HFF-Myc (cell line): ENCODE results near the gene CHRNA7.

Source experiments
- DNase-seq: peaks from one replicate; pipeline ENCODE4 v3.0.0-alpha.2; 2011; ENCODE audit warnings: low read depth; ENCODE audit errors: extremely low read depth
- H3K4me3 ChIP-seq: replicated peaks from 2 replicates; pipeline ENCODE4 v1.5.1; 2011; ENCODE audit warnings: low read depth, mild to moderate bottlenecking, control low read depth, low read length
- TF ChIP-seq, protein P1 (sequence below): IDR thresholded peaks from 2 replicates; pipeline ENCODE4 v1.5.1; 2012; ENCODE audit warnings: mild to moderate bottlenecking, low read depth, low read length, control low read depth; ENCODE audit errors: missing control alignments

Gene CHRNA7

DNA sequence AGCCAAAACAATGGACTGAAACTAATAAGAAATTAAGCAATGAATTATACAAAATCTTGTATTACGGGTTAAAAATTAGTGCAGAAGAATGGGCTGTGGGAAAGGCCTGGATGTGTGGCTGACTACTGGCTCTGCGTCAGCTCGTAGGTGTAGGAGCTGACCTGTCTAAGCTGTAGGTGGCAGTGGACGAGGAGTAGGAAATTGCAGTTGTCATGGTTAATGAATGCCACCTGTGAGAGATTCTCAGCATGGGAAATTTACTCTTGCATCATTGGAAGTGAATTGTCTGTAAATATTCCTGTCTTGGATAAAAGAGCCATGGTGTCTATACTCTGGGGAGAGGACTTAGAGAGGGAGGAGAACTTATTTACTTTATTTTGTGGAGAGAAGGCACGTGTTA lies 23.4 kb downstream of the CHRNA7 start:
- DNase-seq = no peak
- no peak overlapping the region for H3K4me3 ChIP-seq
- TF ChIP-seq, protein P1, sequence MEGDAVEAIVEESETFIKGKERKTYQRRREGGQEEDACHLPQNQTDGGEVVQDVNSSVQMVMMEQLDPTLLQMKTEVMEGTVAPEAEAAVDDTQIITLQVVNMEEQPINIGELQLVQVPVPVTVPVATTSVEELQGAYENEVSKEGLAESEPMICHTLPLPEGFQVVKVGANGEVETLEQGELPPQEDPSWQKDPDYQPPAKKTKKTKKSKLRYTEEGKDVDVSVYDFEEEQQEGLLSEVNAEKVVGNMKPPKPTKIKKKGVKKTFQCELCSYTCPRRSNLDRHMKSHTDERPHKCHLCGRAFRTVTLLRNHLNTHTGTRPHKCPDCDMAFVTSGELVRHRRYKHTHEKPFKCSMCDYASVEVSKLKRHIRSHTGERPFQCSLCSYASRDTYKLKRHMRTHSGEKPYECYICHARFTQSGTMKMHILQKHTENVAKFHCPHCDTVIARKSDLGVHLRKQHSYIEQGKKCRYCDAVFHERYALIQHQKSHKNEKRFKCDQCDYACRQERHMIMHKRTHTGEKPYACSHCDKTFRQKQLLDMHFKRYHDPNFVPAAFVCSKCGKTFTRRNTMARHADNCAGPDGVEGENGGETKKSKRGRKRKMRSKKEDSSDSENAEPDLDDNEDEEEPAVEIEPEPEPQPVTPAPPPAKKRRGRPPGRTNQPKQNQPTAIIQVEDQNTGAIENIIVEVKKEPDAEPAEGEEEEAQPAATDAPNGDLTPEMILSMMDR = no peak

DNA sequence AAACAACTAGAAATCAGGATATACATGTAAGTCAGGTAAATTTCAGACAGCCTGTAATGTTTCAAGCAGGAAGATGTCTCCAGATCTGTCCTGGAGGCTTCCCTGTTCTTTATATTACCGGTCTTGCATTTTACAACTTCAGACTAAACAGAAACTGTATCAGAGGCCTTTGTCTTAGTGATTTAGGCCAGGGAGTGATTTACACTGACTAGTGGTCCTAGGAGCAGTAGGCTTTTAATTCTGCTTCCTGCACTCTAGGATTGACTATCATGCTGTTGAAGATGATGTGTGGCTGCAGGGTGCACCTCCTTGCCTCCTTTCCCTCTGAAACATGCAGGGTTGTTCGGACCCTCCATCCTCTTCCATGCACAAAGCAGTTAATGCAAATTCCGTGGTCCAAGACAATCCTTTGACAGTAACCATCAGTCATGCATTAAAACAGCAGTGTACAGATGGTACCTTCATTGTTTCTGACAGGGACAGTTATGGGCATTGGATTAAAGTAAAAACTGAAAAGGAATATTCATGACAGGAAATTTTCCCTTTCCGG lies 27.6 kb downstream of the CHRNA7 start:
- TF ChIP-seq, protein P1 = no peak
- no peak for DNase-seq
- no peak overlapping the region for H3K4me3 ChIP-seq

DNA sequence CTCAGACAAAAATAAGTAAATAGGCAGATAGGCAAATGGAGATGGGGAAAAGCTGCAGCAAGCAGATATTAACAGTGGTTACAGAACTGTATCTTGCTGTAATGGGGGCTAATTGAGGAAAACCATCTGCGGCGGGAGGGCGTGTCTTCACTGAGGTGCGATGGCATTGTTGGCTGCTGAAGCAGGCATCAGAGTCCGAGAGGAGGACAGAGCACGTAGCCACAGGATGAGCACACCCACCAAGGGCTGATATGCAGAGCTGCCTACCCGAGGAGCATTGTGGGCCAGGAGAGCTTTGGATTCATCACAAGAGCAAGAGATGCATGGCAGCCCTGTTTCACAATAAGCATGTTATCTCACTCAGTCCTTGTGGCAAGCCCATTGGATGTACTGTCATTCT lies 30.4 kb downstream of the CHRNA7 start:
- no peak for DNase-seq
- H3K4me3 ChIP-seq = no peak overlapping the region

DNA sequence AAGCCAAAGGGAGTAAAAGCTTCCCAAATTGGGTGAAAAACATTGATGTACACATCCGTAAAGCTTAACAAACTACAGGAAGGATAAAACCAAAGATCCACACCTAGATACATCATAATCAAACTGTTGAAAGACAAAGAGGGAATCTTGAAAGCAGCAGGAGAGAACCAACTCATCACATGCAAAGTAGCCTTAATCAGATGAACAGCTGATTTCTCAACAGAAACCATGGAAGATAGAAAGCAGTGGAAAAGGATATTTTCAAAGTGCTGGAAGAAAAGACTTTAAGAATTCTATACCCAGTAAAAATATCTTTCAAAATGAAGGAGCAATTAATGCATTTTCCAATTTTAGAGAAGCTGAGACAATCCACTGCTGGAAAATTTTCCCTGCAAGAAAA lies 36.8 kb downstream of the CHRNA7 start:
- no peak for DNase-seq
- TF ChIP-seq, protein P1 = no peak

More for the DNA sequence above, 30.4 kb downstream of the CHRNA7 start:
- TF ChIP-seq, protein P1 = no peak

DNA sequence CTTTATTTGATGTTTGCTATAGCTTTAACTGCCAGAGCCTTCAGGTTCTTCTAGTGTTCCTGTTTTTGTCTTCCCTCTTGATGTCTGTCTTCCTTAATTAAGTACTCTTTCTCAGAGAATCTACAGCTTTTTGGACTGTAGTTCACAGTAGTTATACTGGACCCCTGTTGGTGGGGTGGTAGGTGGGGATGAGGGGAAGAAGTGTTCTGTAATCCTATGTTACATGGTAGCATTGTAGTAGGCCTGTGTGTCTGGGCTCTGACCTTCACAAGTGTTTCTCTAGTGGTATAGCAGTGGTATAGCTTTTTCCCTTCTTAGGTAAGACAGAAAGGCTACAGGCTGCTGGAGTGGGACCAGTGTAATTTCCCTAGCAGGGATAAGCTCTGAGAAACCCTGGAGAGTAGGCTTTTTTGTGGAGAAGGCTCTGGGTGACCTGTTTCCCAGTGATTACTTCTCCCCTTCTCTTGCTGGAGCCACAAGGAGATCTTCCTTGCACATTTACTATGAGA lies 59.6 kb downstream of the CHRNA7 start:
- TF ChIP-seq, protein P1 = no peak
- no peak for DNase-seq
- H3K4me3 ChIP-seq = no peak overlapping the region

More for the DNA sequence above, 36.8 kb downstream of the CHRNA7 start:
- no peak overlapping the region for H3K4me3 ChIP-seq

DNA sequence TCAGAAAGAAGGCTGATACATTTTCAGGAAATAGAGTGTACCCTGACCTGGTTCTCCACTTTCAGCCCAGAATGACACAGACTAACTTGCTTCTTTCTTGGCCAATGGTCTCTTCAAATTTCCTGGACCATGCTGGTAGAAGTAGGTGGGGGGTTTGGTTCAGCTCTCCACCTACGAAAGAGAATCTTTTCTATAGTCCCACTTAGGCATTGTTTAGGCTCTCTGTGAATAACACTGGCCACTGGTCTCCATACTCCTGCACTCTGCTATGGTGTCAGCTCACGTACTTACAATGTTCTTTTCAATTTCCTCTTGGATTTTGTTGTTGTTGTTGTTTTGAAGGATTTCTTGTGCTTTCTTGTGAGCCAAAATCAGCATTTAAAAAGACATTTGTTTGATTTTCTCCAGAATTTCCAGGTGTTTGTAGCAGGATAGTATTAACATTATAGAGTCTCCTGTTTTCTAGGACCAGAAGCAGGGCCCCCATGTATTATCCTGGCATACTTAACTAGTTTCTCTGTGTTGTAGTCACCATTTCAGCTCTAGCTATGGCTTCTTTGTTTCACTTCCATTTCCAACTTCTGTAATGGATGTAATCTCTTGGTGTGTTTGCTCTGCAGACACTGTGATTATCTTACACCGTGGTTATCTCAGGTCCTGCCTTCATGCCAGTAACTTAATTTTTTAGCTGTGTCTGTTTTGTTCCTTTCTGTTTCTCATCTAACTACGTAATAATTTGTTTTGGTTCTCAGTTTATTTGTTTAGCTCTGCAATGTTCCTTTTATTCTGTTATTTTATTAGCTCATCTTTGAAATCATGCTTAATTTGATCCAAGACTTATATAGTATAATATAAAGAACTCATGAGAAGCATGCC lies 61.4 kb downstream of the CHRNA7 start:
- TF ChIP-seq, protein P1 = no peak
- DNase-seq = no peak

More for the DNA sequence above, 61.4 kb downstream of the CHRNA7 start:
- no peak overlapping the region for H3K4me3 ChIP-seq
